GM19043 (cell line): Measurements from ENCODE around the gene ABHD11.

Source experiments
- ATAC-seq: cut with Tn5 transposase; IDR thresholded peaks from one replicate; pipeline ENCODE4 v1.9.1; 2021; ENCODE audit warnings: low read depth; ENCODE audit not compliant: unreplicated experiment

The ABHD11 gene

GRCh38 chr7:73702665-73703064 lies 35.9 kb downstream of the ABHD11 start:
- ATAC-seq: no peak

- ATAC-seq: no peak
Observed at GRCh38 chr7:73702226-73702625, 36.4 kb downstream of the ABHD11 start.

GRCh38 chr7:73701357-73701995 lies 37.1 kb downstream of the ABHD11 start:
- no peak for ATAC-seq

GRCh38 chr7:73700581-73701134 lies 37.9 kb downstream of the ABHD11 start:
- no peak for ATAC-seq

- ATAC-seq: no peak
Observed at GRCh38 chr7:73700069-73700423, 38.6 kb downstream of the ABHD11 start.

GRCh38 chr7:73699370-73700068 lies 39.1 kb downstream of the ABHD11 start:
- ATAC-seq: no peak

- ATAC-seq: no peak
Observed at GRCh38 chr7:73698410-73698809, 40.2 kb downstream of the ABHD11 start.

GRCh38 chr7:73696372-73696771 lies 42.2 kb downstream of the ABHD11 start:
- no peak for ATAC-seq

- ATAC-seq: no peak
Observed at GRCh38 chr7:73690646-73691045, 48.0 kb downstream of the ABHD11 start.

- ATAC-seq: no peak
Observed at GRCh38 chr7:73688288-73688687, 50.3 kb downstream of the ABHD11 start.
